HEK293 (cell line): ENCODE results near the gene B4GALT3.

Source experiments
- HOXA7 ChIP-seq: sonication (generic); formaldehyde crosslinking; IDR thresholded peaks from 2 replicates; pipeline ENCODE4 v1.8.1; 2022; ENCODE audit warnings: missing genetic modification reagents, borderline replicate concordance
- PRDM4 ChIP-seq: fragments of 450-650 bp; formaldehyde crosslinking; IDR thresholded peaks from 2 replicates; pipeline ENCODE4 v1.5.1; 2017; ENCODE audit warnings: missing biosample characterization, missing genetic modification characterization
- PRDM6 ChIP-seq: fragments of 450-650 bp; formaldehyde crosslinking; IDR thresholded peaks from 2 replicates; pipeline ENCODE4 v1.5.1; 2017; ENCODE audit warnings: missing biosample characterization, missing genetic modification characterization
- RBAK ChIP-seq: fragments of 450-650 bp; formaldehyde crosslinking; IDR thresholded peaks from 2 replicates; pipeline ENCODE4 v1.5.1; 2016; ENCODE audit warnings: missing biosample characterization, missing genetic modification characterization
- SCRT1 ChIP-seq: fragments of 450-650 bp; formaldehyde crosslinking; IDR thresholded peaks from 2 replicates; pipeline ENCODE4 v1.5.1; 2016; ENCODE audit warnings: missing biosample characterization, missing genetic modification characterization, borderline replicate concordance
- TRIM28 ChIP-seq: IDR thresholded peaks from 2 replicates; pipeline ENCODE4 v1.6.1; 2011; ENCODE audit warnings: low read length, control low read depth, borderline replicate concordance
- TSHZ1 ChIP-seq: fragments of 450-650 bp; formaldehyde crosslinking; IDR thresholded peaks from 2 replicates; pipeline ENCODE4 v1.5.1; 2016; ENCODE audit warnings: missing biosample characterization, missing genetic modification characterization, borderline replicate concordance
- ZBTB49 ChIP-seq: fragments of 450-650 bp; formaldehyde crosslinking; IDR thresholded peaks from 2 replicates; pipeline ENCODE4 v1.5.1; 2016; ENCODE audit warnings: missing biosample characterization, missing genetic modification characterization, low read depth
- ZFHX2 ChIP-seq: fragments of 450-650 bp; formaldehyde crosslinking; conservative IDR thresholded peaks from 2 replicates; pipeline ENCODE4 v1.5.1; 2016; ENCODE audit warnings: missing biosample characterization, missing genetic modification characterization
- ZFP37 ChIP-seq: fragments of 450-650 bp; formaldehyde crosslinking; IDR thresholded peaks from 2 replicates; pipeline ENCODE4 v1.5.1; 2016; ENCODE audit warnings: missing biosample characterization, missing genetic modification characterization
- ZNF112 ChIP-seq: fragments of 450-650 bp; formaldehyde crosslinking; IDR thresholded peaks from 2 replicates; pipeline ENCODE4 v1.5.0; 2017; ENCODE audit warnings: missing biosample characterization, missing genetic modification characterization
- ZNF174 ChIP-seq: fragments of 450-650 bp; formaldehyde crosslinking; IDR thresholded peaks from 2 replicates; pipeline ENCODE4 v1.5.0; 2017; ENCODE audit warnings: missing biosample characterization, mild to moderate bottlenecking, missing genetic modification characterization
- ZNF335 ChIP-seq: fragments of 450-650 bp; formaldehyde crosslinking; conservative IDR thresholded peaks from 2 replicates; pipeline ENCODE4 v1.5.1; 2016; ENCODE audit warnings: missing biosample characterization, missing genetic modification characterization
- ZNF501 ChIP-seq: fragments of 450-650 bp; formaldehyde crosslinking; IDR thresholded peaks from 2 replicates; pipeline ENCODE4 v1.5.1; 2016; ENCODE audit warnings: missing biosample characterization, missing genetic modification characterization
- ZNF548 ChIP-seq: fragments of 450-650 bp; formaldehyde crosslinking; IDR thresholded peaks from 2 replicates; pipeline ENCODE4 v1.5.1; 2016; ENCODE audit warnings: missing biosample characterization, missing genetic modification characterization
- ZNF555 ChIP-seq: fragments of 450-650 bp; formaldehyde crosslinking; conservative IDR thresholded peaks from 2 replicates; pipeline ENCODE4 v1.5.1; 2017; ENCODE audit warnings: missing biosample characterization, mild to moderate bottlenecking, missing genetic modification characterization, inconsistent platforms
- ZNF596 ChIP-seq: fragments of 450-650 bp; IDR thresholded peaks from 2 replicates; pipeline ENCODE4 v1.5.0; 2018; ENCODE audit warnings: missing biosample characterization, mild to moderate bottlenecking, missing genetic modification characterization, moderate library complexity
- ZNF610 ChIP-seq: fragments of 450-650 bp; formaldehyde crosslinking; IDR thresholded peaks from 2 replicates; pipeline ENCODE4 v1.5.1; 2016; ENCODE audit warnings: missing biosample characterization, missing genetic modification characterization, borderline replicate concordance
- ZNF658 ChIP-seq: fragments of 450-650 bp; formaldehyde crosslinking; IDR thresholded peaks from 2 replicates; pipeline ENCODE4; 2016; ENCODE audit warnings: missing biosample characterization, missing genetic modification characterization
- ZNF76 ChIP-seq: fragments of 450-650 bp; formaldehyde crosslinking; IDR thresholded peaks from 2 replicates; pipeline ENCODE4; 2016; ENCODE audit warnings: low read depth, missing biosample characterization, missing genetic modification characterization, borderline replicate concordance
- ZSCAN5A ChIP-seq: fragments of 450-650 bp; formaldehyde crosslinking; IDR thresholded peaks from 2 replicates; pipeline ENCODE4 v1.5.1; 2016; ENCODE audit warnings: missing biosample characterization, missing genetic modification characterization
- TF ChIP-seq, protein P1 (sequence below): fragments of 450-650 bp; formaldehyde crosslinking; IDR thresholded peaks from 2 replicates; pipeline ENCODE4 v1.5.1; 2016; ENCODE audit warnings: missing biosample characterization, missing genetic modification characterization

Gene B4GALT3

GRCh38 chr1:161159913-161160243 is 17.4 kb downstream of the B4GALT3 start (continued):
- TF ChIP-seq TSHZ1 (no peak), PRDM6 (tag by site-specific recombination) (no peak), RBAK (tag by site-specific recombination) (no peak), PRDM4 (no peak), ZFHX2 (no peak), ZBTB49 (no peak), ZFP37 (peak; percentile 7; the same call in 1 of the 2 replicates), ZNF112 (no peak), ZNF596 (tag by site-specific recombination) (no peak), HOXA7 (CRISPR knock-in tag) (no peak), ZNF658 (no peak), ZNF501 (tag by site-specific recombination) (0 out of 2 replicates have a peak, but pooled peaks have one; percentile 17), ZNF335 (tag by site-specific recombination) (peak; percentile 32; the same call in 1 of the 2 replicates), ZNF610 (tag by site-specific recombination) (no peak), ZNF174 (tag by site-specific recombination) (no peak), ZNF555 (tag by site-specific recombination) (no peak), TRIM28 (no peak), SCRT1 (tag by site-specific recombination) (no peak), ZNF76 (tag by site-specific recombination) (no peak), ZSCAN5A (tag by site-specific recombination) (no peak), ZNF548 (tag by site-specific recombination) (no peak)
- TF ChIP-seq, protein P1, sequence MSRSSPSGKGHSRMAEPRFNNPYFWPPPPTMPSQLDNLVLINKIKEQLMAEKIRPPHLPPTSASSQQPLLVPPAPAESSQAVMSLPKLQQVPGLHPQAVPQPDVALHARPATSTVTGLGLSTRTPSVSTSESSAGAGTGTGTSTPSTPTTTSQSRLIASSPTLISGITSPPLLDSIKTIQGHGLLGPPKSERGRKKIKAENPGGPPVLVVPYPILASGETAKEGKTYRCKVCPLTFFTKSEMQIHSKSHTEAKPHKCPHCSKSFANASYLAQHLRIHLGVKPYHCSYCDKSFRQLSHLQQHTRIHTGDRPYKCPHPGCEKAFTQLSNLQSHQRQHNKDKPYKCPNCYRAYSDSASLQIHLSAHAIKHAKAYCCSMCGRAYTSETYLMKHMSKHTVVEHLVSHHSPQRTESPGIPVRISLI (tag by site-specific recombination) = no peak
